ENCODE data around the gene RNF182. TPM values are rescaled to one million over a fixed set of nuclear protein-coding genes. Genes with fewer than 3 reads are reported as not detected.
"Not testable (repeated sequence)": the region's sequence is repeated elsewhere in the genome, so short reads cannot be mapped to it uniquely, and the experiment has no call there.

The RNF182 gene
- total RNA-seq, 2 donors from 2014 or later, result not detected

GRCh38 chr6:13934721-13935120 lies 10.0 kb downstream of the RNF182 start:
- H3K36me3 Mint-ChIP-seq, result no peaks in the 10 kb centered on the region
- no peak overlapping the region for H3K27ac Mint-ChIP-seq
- ATAC-seq, result no peak
- no peak for DNase-seq (ENCODE audit: low spot score in 2 of 2)
- H3K9me3 Mint-ChIP-seq, result no peaks in the 10 kb centered on the region

GRCh38 chr6:13935190-13935880 lies 10.6 kb downstream of the RNF182 start:
- ATAC-seq (no peak), DNase-seq (ENCODE audit: low spot score in 2 of 2) (no peak)
- no peaks in the 10 kb centered on the region for H3K36me3 Mint-ChIP-seq
- H3K9me3 Mint-ChIP-seq, result no peaks in the 10 kb centered on the region
- H3K27ac Mint-ChIP-seq, result no peak overlapping the region

- not testable (repeated sequence) for H3K27ac Mint-ChIP-seq; DNase-seq (ENCODE audit: low spot score in 2 of 2); H3K9me3 Mint-ChIP-seq; ATAC-seq; H3K36me3 Mint-ChIP-seq
These were observed 11.1 kb downstream of the RNF182 start for GRCh38 chr6:13935881-13936261.

- peaks cover 5 to 11% of the 10 kb centered on the region in 2 donors for H3K36me3 Mint-ChIP-seq
- DNase-seq (ENCODE audit: low spot score in 2 of 2) (no peak), ATAC-seq (no peak)
- H3K27ac Mint-ChIP-seq, result no peak overlapping the region
- peaks cover 3 to 4% of the 10 kb centered on the region in 2 donors for H3K9me3 Mint-ChIP-seq
These were observed 17.1 kb downstream of the RNF182 start for GRCh38 chr6:13941902-13942301.

- no peak overlapping the region for H3K27ac Mint-ChIP-seq
These were observed 19.2 kb downstream of the RNF182 start for GRCh38 chr6:13943943-13944342.

GRCh38 chr6:13946506-13946905 lies 21.8 kb downstream of the RNF182 start:
- H3K9me3 Mint-ChIP-seq, result peaks cover 3 to 9% of the 10 kb centered on the region in 2 donors
- no peak for DNase-seq (ENCODE audit: low spot score in 2 of 2)
- H3K27ac Mint-ChIP-seq, result no peak overlapping the region
- H3K36me3 Mint-ChIP-seq, result peaks cover 5 to 22% of the 10 kb centered on the region in 2 donors
- ATAC-seq, result no peak

More at GRCh38 chr6:13943943-13944342, 19.2 kb downstream of the RNF182 start:
- Mint-ChIP-seq H3K9me3 (peaks cover 3 to 4% of the 10 kb centered on the region in 2 donors), H3K36me3 (peaks cover 5 to 12% of the 10 kb centered on the region in 2 donors)
- ATAC-seq, result no peak
- no peak for DNase-seq (ENCODE audit: low spot score in 2 of 2)

- Mint-ChIP-seq H3K9me3 (peaks cover 0 to 7% of the 10 kb centered on the region in 2 donors), H3K27ac (no peak overlapping the region)
These were observed 22.9 kb downstream of the RNF182 start for GRCh38 chr6:13947611-13948178.

GRCh38 chr6:13952101-13952500 lies 27.3 kb downstream of the RNF182 start:
- DNase-seq (ENCODE audit: low spot score in 2 of 2) (no peak), ATAC-seq (no peak)
- peaks cover 0 to 5% of the 10 kb centered on the region in 2 donors for H3K9me3 Mint-ChIP-seq
- peaks cover 0 to 11% of the 10 kb centered on the region in 2 donors for H3K36me3 Mint-ChIP-seq
- no peak overlapping the region for H3K27ac Mint-ChIP-seq

More at GRCh38 chr6:13947611-13948178, 22.9 kb downstream of the RNF182 start:
- DNase-seq (ENCODE audit: low spot score in 2 of 2) (no peak), ATAC-seq (no peak)
- peaks cover 2 to 14% of the 10 kb centered on the region in 2 donors for H3K36me3 Mint-ChIP-seq

GRCh38 chr6:13953061-13953705 lies 28.4 kb downstream of the RNF182 start:
- Mint-ChIP-seq H3K36me3 (peaks cover 0 to 11% of the 10 kb centered on the region in 2 donors), H3K27ac (no peak overlapping the region), H3K9me3 (peaks cover 0 to 5% of the 10 kb centered on the region in 2 donors)
- DNase-seq (ENCODE audit: low spot score in 2 of 2), result no peak
- no peak for ATAC-seq

- H3K9me3 Mint-ChIP-seq, result peaks cover 4 to 6% of the 10 kb centered on the region in 2 donors
These were observed 40.9 kb downstream of the RNF182 start for GRCh38 chr6:13965582-13966127.

GRCh38 chr6:13971303-13971702 lies 46.6 kb downstream of the RNF182 start:
- Mint-ChIP-seq H3K27ac (no peak overlapping the region), H3K36me3 (peaks cover 18 to 20% of the 10 kb centered on the region in 2 donors), H3K9me3 (peaks cover 14 to 19% of the 10 kb centered on the region in 2 donors)
- ATAC-seq, result no peak
- no peak for DNase-seq (ENCODE audit: low spot score in 2 of 2)

More at GRCh38 chr6:13965582-13966127, 40.9 kb downstream of the RNF182 start:
- ATAC-seq, result no peak
- Mint-ChIP-seq H3K27ac (no peak overlapping the region), H3K36me3 (no peaks in the 10 kb centered on the region)
- no peak for DNase-seq (ENCODE audit: low spot score in 2 of 2)

GRCh38 chr6:13972602-13973001 lies 47.9 kb downstream of the RNF182 start:
- Mint-ChIP-seq H3K36me3 (peaks cover 18 to 20% of the 10 kb centered on the region in 2 donors), H3K9me3 (peaks cover 14 to 19% of the 10 kb centered on the region in 2 donors)
- H3K27ac Mint-ChIP-seq; ATAC-seq; DNase-seq (ENCODE audit: low spot score in 2 of 2): not testable (repeated sequence)

GRCh38 chr6:13973422-13973821 lies 48.7 kb downstream of the RNF182 start:
- ATAC-seq; DNase-seq (ENCODE audit: low spot score in 2 of 2); H3K27ac Mint-ChIP-seq: not testable (repeated sequence)
- H3K36me3 Mint-ChIP-seq, result peaks cover 18 to 20% of the 10 kb centered on the region in 2 donors
- peaks cover 14 to 19% of the 10 kb centered on the region in 2 donors for H3K9me3 Mint-ChIP-seq

GRCh38 chr6:13978102-13978640 lies 53.4 kb downstream of the RNF182 start:
- Mint-ChIP-seq H3K36me3 (peaks cover 4 to 6% of the 10 kb centered on the region in 2 donors), H3K27ac (no peak overlapping the region), H3K9me3 (peaks cover 5 to 6% of the 10 kb centered on the region in 2 donors)
- ATAC-seq (no peak), DNase-seq (ENCODE audit: low spot score in 2 of 2) (no peak)

- peaks cover 0 to under 1% of the 10 kb centered on the region in 2 donors for H3K36me3 Mint-ChIP-seq
- no peaks in the 10 kb centered on the region for H3K9me3 Mint-ChIP-seq
- no peak for DNase-seq (ENCODE audit: low spot score in 2 of 2)
- no peak for ATAC-seq
- no peak overlapping the region for H3K27ac Mint-ChIP-seq
These were observed 54.0 kb downstream of the RNF182 start for GRCh38 chr6:13978787-13979186.

- ATAC-seq (no peak), DNase-seq (ENCODE audit: low spot score in 2 of 2) (no peak)
- H3K9me3 Mint-ChIP-seq, result no peaks in the 10 kb centered on the region
- H3K36me3 Mint-ChIP-seq, result no peaks in the 10 kb centered on the region
- no peak overlapping the region for H3K27ac Mint-ChIP-seq
These were observed 54.8 kb downstream of the RNF182 start for GRCh38 chr6:13979284-13980171.

All from activated naive CD4-positive, alpha-beta T cell treated with anti-CD3 and anti-CD28 coated beads, Interleukin-2, amount 50 U/mL, for 72 hours (primary cell).